Endothelial cell of umbilical vein (primary cell): Measurements from ENCODE around the gene CTNND1.

Source experiments
- CTCF ChIP-seq, 2 donors: IDR thresholded peaks; 1 replicate in 1 of 2; 2 replicates in 1 of 2; pipeline ENCODE4 v1.5.1; 2011; ENCODE audit warnings: low read length in 2 of 2, mild to moderate bottlenecking in 2 of 2, moderate library complexity in 2 of 2, control low read depth in 1 of 2, inconsistent platforms in 1 of 2, low read depth in 1 of 2; ENCODE audit not compliant: insufficient read depth in 1 of 2; ENCODE audit errors: extremely low read depth in 1 of 2
- FOS ChIP-seq: IDR thresholded peaks from 2 replicates; pipeline ENCODE4 v1.6.1; 2011; ENCODE audit warnings: mild to moderate bottlenecking, low read length, moderate library complexity, borderline replicate concordance; ENCODE audit not compliant: insufficient read depth
- MYC ChIP-seq: IDR thresholded peaks from one replicate; pipeline ENCODE4 v1.6.1; 2011; ENCODE audit warnings: mild to moderate bottlenecking, low read depth, low read length
- POLR2A ChIP-seq: IDR thresholded peaks from 2 replicates; pipeline ENCODE4 v1.6.1; 2012; ENCODE audit warnings: low read depth, mild to moderate bottlenecking, control low read depth, low read length
- POLR2AphosphoS5 ChIP-seq: IDR thresholded peaks from 2 replicates; pipeline ENCODE4 v1.6.1; 2012; ENCODE audit warnings: low read depth, mild to moderate bottlenecking, control low read depth, low read length, moderate library complexity; ENCODE audit not compliant: insufficient read depth

- TF ChIP-seq POLR2A = no peak
- TF ChIP-seq CTCF (IDR thresholded peaks at IDR 0.05; ENCODE audit: extremely low read depth in 1 of 2, insufficient read depth in 1 of 2, low read depth in 1 of 2, low read length in 2 of 2) = peak in 1 of 2 donors; percentile 29
- no peak for TF ChIP-seq POLR2AphosphoS5
- no peak for TF ChIP-seq FOS
- no peak for TF ChIP-seq MYC
These were observed 17.7 kb downstream of the CTNND1 start for GRCh38 chr11:57779276-57779675.
